ENCODE results near the gene INTS11. TPM values are rescaled to one million over a fixed set of nuclear protein-coding genes. Genes with fewer than 3 reads are reported as not detected.

INTS11 gene
- total RNA-seq, 4 donors from 2014 or later, result 61.5 to 82.0 (median 63.6) TPM

GRCh38 chr1:1297802-1298424, 26.5 kb downstream of the INTS11 start:
- TF ChIP-seq CTCF (IDR thresholded peaks at IDR 0.05), result no peak
- TF ChIP-seq POLR2A (IDR thresholded peaks at IDR 0.05), result no peak
- H3K4me1 ChIP-seq, result peaks cover 3 to 23% (median 10%) of the 10 kb centered on the region in 3 donors
- WGBS, 2 donors, result 80 to 96% methylated on average over 2 to 12 of the region's 31 CpGs
- no peaks in the 10 kb centered on the region for H3K9me3 ChIP-seq
- H3K4me3 ChIP-seq, result no peak overlapping the region
- intact Hi-C loops (cut with DNase I), result loop anchor here (10.0 kb wide), 1 partner anchor 263 kb away; no protein-coding TSS in a partner anchor
- DNase-seq, result no peak
- no peak overlapping the region for H3K27ac ChIP-seq
- no peaks in the 10 kb centered on the region for H3K27me3 ChIP-seq
- peaks cover 3 to 73% (median 20%) of the 10 kb centered on the region in 3 donors for H3K36me3 ChIP-seq

- no peak overlapping the region for H3K4me3 ChIP-seq
- H3K9me3 ChIP-seq, result no peaks in the 10 kb centered on the region
- peaks cover 3 to 79% (median 20%) of the 10 kb centered on the region in 3 donors for H3K36me3 ChIP-seq
- TF ChIP-seq CTCF (IDR thresholded peaks at IDR 0.05) (no peak), POLR2A (IDR thresholded peaks at IDR 0.05) (no peak)
- intact Hi-C loops (cut with DNase I), result loop anchor here (10.0 kb wide), 1 partner anchor 262 kb away; no protein-coding TSS in a partner anchor
- no peak for DNase-seq
- 85 to 86% methylated on average over 9 to 20 of the region's 62 CpGs for WGBS, 2 donors
- no peaks in the 10 kb centered on the region for H3K27me3 ChIP-seq
- H3K27ac ChIP-seq, result no peak overlapping the region
- peaks cover 4 to 20% (median 4%) of the 10 kb centered on the region in 3 donors for H3K4me1 ChIP-seq
These were observed 28.1 kb downstream of the INTS11 start for GRCh38 chr1:1296070-1297061.

GRCh38 chr1:1295154-1295923, 29.1 kb downstream of the INTS11 start:
- no peak overlapping the region for H3K27ac ChIP-seq
- no peaks in the 10 kb centered on the region for H3K9me3 ChIP-seq
- H3K27me3 ChIP-seq, result peaks cover 0 to 1% (median 0%) of the 10 kb centered on the region in 4 donors
- peaks cover 9 to 24% (median 11%) of the 10 kb centered on the region in 3 donors for H3K4me1 ChIP-seq
- H3K36me3 ChIP-seq, result peaks cover 3 to 77% (median 20%) of the 10 kb centered on the region in 3 donors
- TF ChIP-seq CTCF (IDR thresholded peaks at IDR 0.05), result no peak
- no peak for TF ChIP-seq POLR2A (IDR thresholded peaks at IDR 0.05)
- no peak overlapping the region for H3K4me3 ChIP-seq
- no peak for DNase-seq
- 92 to 94% methylated on average over 12 to 18 of the region's 35 CpGs for WGBS, 2 donors
- intact Hi-C loops (cut with DNase I), result loop anchor here (10.0 kb wide), 1 partner anchor 261 kb away; no protein-coding TSS in a partner anchor

GRCh38 chr1:1294250-1294890, 30.1 kb downstream of the INTS11 start:
- TF ChIP-seq CTCF (IDR thresholded peaks at IDR 0.05), result no peak
- H3K36me3 ChIP-seq, result peaks cover 3 to 67% (median 20%) of the 10 kb centered on the region in 3 donors
- H3K4me3 ChIP-seq, result no peak overlapping the region
- 95% methylated on average over 10 of the region's 58 CpGs; no CpG with 5 or more reads in 1 of the 2 donors for WGBS, 2 donors
- H3K27ac ChIP-seq, result no peak overlapping the region
- H3K9me3 ChIP-seq, result no peaks in the 10 kb centered on the region
- peaks cover 0 to 5% (median 0%) of the 10 kb centered on the region in 4 donors for H3K27me3 ChIP-seq
- H3K4me1 ChIP-seq, result peaks cover 9 to 23% (median 11%) of the 10 kb centered on the region in 3 donors
- DNase-seq, result no peak
- intact Hi-C loops (cut with DNase I), result loop anchor here (5.0 to 10.0 kb wide), 2 partner anchors 172 to 260 kb away; no protein-coding TSS in a partner anchor
